ENCODE results near the gene SRSF3. TPM values are rescaled to one million over a fixed set of nuclear protein-coding genes. Genes with fewer than 3 reads are reported as not detected.

The SRSF3 gene
- total RNA-seq, result 216 TPM

GRCh38 chr6:36594029-36594815 lies at the start of gene SRSF3:
Gene SRSF3 (plus strand): TSS chr6:36594362. CDS start chr6:36596763, 2,401 bp downstream.
- ATAC-seq, result peak; percentile 97

- ATAC-seq, result no peak
Observed at GRCh38 chr6:36545767-36546307, 48.3 kb upstream of the SRSF3 start.

GRCh38 chr6:36546308-36546919 lies 47.7 kb upstream of the SRSF3 start:
- no peak for ATAC-seq

GRCh38 chr6:36546920-36547645 lies 47.1 kb upstream of the SRSF3 start, which contains the start of gene STK38:
Gene STK38 (minus strand): TSS chr6:36547479. CDS start chr6:36540202, 7,277 bp downstream.
- ATAC-seq, result peak; percentile 99

- no peak for ATAC-seq
Observed at GRCh38 chr6:36547646-36548400, 46.3 kb upstream of the SRSF3 start.

- ATAC-seq, result no peak
Observed at GRCh38 chr6:36548401-36548743, 45.8 kb upstream of the SRSF3 start.

GRCh38 chr6:36550473-36551000 lies 43.6 kb upstream of the SRSF3 start:
- no peak for ATAC-seq

GRCh38 chr6:36555750-36556252 lies 38.4 kb upstream of the SRSF3 start:
- no peak for ATAC-seq

- ATAC-seq, result no peak
Observed at GRCh38 chr6:36556281-36556680, 37.9 kb upstream of the SRSF3 start.

GRCh38 chr6:36559011-36559793 lies 35.0 kb upstream of the SRSF3 start:
- no peak for ATAC-seq

- ATAC-seq, result no peak
Observed at GRCh38 chr6:36560822-36561221, 33.3 kb upstream of the SRSF3 start.

GRCh38 chr6:36563237-36563927 lies 30.8 kb upstream of the SRSF3 start:
- no peak for ATAC-seq

- ATAC-seq, result no peak
Observed at GRCh38 chr6:36563928-36564284, 30.3 kb upstream of the SRSF3 start.

- no peak for ATAC-seq
Observed at GRCh38 chr6:36566418-36566905, 27.7 kb upstream of the SRSF3 start.

- no peak for ATAC-seq
Observed at GRCh38 chr6:36570264-36570663, 23.9 kb upstream of the SRSF3 start.

GRCh38 chr6:36571122-36572043 lies 22.8 kb upstream of the SRSF3 start:
- no peak for ATAC-seq

- peak; percentile 38 for ATAC-seq
Observed at GRCh38 chr6:36572353-36573311, 21.5 kb upstream of the SRSF3 start.

- no peak for ATAC-seq
Observed at GRCh38 chr6:36574679-36575078, 19.5 kb upstream of the SRSF3 start.

Data from esophagus mucosa (tissue), 1 donor.